Measurements from ENCODE around the gene REPIN1.

REPIN1 gene

GRCh38 chr7:150368096-150368883 lies at the start of gene REPIN1:
Gene REPIN1, plus strand, starts transcription at chr7:150368822. Its CDS starts 890 bp downstream, at chr7:150369712.
- in situ Hi-C loops (cut with MboI; ENCODE audit: low sequenced_read_pairs): no loop called here

GRCh38 chr7:150321788-150322113 lies 46.9 kb upstream of the REPIN1 start:
- in situ Hi-C loops (cut with MboI; ENCODE audit: low sequenced_read_pairs): no loop called here

GRCh38 chr7:150322114-150322832 lies 46.3 kb upstream of the REPIN1 start:
- in situ Hi-C loops (cut with MboI; ENCODE audit: low sequenced_read_pairs): no loop called here

- in situ Hi-C loops (cut with MboI; ENCODE audit: low sequenced_read_pairs): no loop called here
These were observed 45.6 kb upstream of the REPIN1 start, which contains the start of the genes ACTR3C and LRRC61 for GRCh38 chr7:150322833-150323681. Gene ACTR3C, minus strand, starts transcription at chr7:150323545. Its CDS starts 28,249 bp downstream, at chr7:150295296. Gene LRRC61, plus strand, starts transcription at chr7:150323355. Its CDS starts 13,507 bp downstream, at chr7:150336862.

- in situ Hi-C loops (cut with MboI; ENCODE audit: low sequenced_read_pairs): no loop called here
These were observed 44.8 kb upstream of the REPIN1 start for GRCh38 chr7:150323682-150324372.

GRCh38 chr7:150324373-150324961 lies 44.2 kb upstream of the REPIN1 start:
- in situ Hi-C loops (cut with MboI; ENCODE audit: low sequenced_read_pairs): no loop called here

- in situ Hi-C loops (cut with MboI; ENCODE audit: low sequenced_read_pairs): no loop called here
These were observed 43.5 kb upstream of the REPIN1 start for GRCh38 chr7:150325110-150325611.

GRCh38 chr7:150325901-150326300 lies 42.7 kb upstream of the REPIN1 start:
- in situ Hi-C loops (cut with MboI; ENCODE audit: low sequenced_read_pairs): no loop called here

- in situ Hi-C loops (cut with MboI; ENCODE audit: low sequenced_read_pairs): no loop called here
These were observed 41.9 kb upstream of the REPIN1 start for GRCh38 chr7:150326657-150327268.

- in situ Hi-C loops (cut with MboI; ENCODE audit: low sequenced_read_pairs): no loop called here
These were observed 41.3 kb upstream of the REPIN1 start for GRCh38 chr7:150327308-150327707.

GRCh38 chr7:150329331-150330120 lies 39.1 kb upstream of the REPIN1 start:
- in situ Hi-C loops (cut with MboI; ENCODE audit: low sequenced_read_pairs): no loop called here

- in situ Hi-C loops (cut with MboI; ENCODE audit: low sequenced_read_pairs): no loop called here
These were observed 38.3 kb upstream of the REPIN1 start for GRCh38 chr7:150330211-150330885.

- in situ Hi-C loops (cut with MboI; ENCODE audit: low sequenced_read_pairs): no loop called here
These were observed 35.6 kb upstream of the REPIN1 start for GRCh38 chr7:150332852-150333635.

- in situ Hi-C loops (cut with MboI; ENCODE audit: low sequenced_read_pairs): no loop called here
These were observed 35.0 kb upstream of the REPIN1 start for GRCh38 chr7:150333659-150334058.

- in situ Hi-C loops (cut with MboI; ENCODE audit: low sequenced_read_pairs): no loop called here
These were observed 34.5 kb upstream of the REPIN1 start for GRCh38 chr7:150334108-150334507.

- in situ Hi-C loops (cut with MboI; ENCODE audit: low sequenced_read_pairs): no loop called here
These were observed 33.4 kb upstream of the REPIN1 start for GRCh38 chr7:150335108-150335773.

- in situ Hi-C loops (cut with MboI; ENCODE audit: low sequenced_read_pairs): no loop called here
These were observed 32.9 kb upstream of the REPIN1 start for GRCh38 chr7:150335774-150336112.
